Measurements from ENCODE around the gene TBCK.

DNA sequence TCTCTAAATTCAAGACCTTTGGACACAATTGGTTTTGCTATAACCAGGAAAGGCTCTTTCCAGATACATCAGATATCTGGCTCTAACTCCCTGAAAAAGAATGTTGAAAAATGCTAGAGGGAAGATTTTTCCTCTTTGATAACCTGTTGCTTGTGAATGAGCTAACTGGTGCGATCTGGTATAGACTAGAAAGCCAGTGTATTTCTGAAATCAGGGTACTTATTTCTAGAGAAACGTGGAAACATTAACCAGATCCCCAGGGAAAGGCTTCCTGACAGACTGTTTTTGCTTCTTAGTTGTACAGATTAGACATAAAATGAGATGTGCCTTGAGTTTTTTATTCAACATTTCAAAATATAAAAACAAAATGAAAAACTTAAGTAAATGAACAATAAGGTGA is 313.0 kb downstream of the TBCK start:
- TF ChIP-seq TCF7 (IDR thresholded peaks at IDR 0.05; ENCODE audit: borderline replicate concordance) (no peak), ZBTB7A (IDR thresholded peaks at IDR 0.05; ENCODE audit: borderline replicate concordance, control insufficient read depth, low read depth, low read length) (no peak), TRIM28 (IDR thresholded peaks at IDR 0.05) (no peak), ZNF197 (CRISPR knock-in tag; IDR thresholded peaks at IDR 0.05; ENCODE audit: low read depth) (no peak), MTA3 (IDR thresholded peaks at IDR 0.05; ENCODE audit: borderline replicate concordance) (no peak), KDM1A (IDR thresholded peaks at IDR 0.05) (no peak), POLR2A (conservative IDR thresholded peaks at IDR 0.05) (no peak), ZNF778 (CRISPR knock-in tag; IDR thresholded peaks at IDR 0.05) (no peak), ZNF75A (CRISPR knock-in tag; IDR thresholded peaks at IDR 0.05) (no peak), EZH2 (IDR thresholded peaks at IDR 0.05; ENCODE audit: borderline replicate concordance, low read depth, low read length) (no peak), BDP1 (IDR thresholded peaks at IDR 0.05; ENCODE audit: insufficient read depth, insufficient read length) (no peak), NCOA4 (IDR thresholded peaks at IDR 0.05; ENCODE audit: partially characterized antibody) (no peak)
- TF ChIP-seq, protein P1, sequence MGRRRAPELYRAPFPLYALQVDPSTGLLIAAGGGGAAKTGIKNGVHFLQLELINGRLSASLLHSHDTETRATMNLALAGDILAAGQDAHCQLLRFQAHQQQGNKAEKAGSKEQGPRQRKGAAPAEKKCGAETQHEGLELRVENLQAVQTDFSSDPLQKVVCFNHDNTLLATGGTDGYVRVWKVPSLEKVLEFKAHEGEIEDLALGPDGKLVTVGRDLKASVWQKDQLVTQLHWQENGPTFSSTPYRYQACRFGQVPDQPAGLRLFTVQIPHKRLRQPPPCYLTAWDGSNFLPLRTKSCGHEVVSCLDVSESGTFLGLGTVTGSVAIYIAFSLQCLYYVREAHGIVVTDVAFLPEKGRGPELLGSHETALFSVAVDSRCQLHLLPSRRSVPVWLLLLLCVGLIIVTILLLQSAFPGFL (CRISPR knock-in tag; IDR thresholded peaks at IDR 0.05): no peak
- TF ChIP-seq, protein P2, sequence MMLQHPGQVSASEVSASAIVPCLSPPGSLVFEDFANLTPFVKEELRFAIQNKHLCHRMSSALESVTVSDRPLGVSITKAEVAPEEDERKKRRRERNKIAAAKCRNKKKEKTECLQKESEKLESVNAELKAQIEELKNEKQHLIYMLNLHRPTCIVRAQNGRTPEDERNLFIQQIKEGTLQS (IDR thresholded peaks at IDR 0.05): no peak
- TF ChIP-seq, protein P2 (CRISPR knock-in tag; conservative IDR thresholded peaks at IDR 0.05): no peak

All from K562 (cell line).